GM12878 (cell line): ENCODE results near the gene ACTL6B.

Experiments used
- EGR1 ChIP-seq, 2 experiments: IDR thresholded peaks; 1 replicate in 1 of 2; 2 replicates in 1 of 2; pipeline ENCODE4 v1.6.1; 2011 to 2012; ENCODE audit warnings: low read depth in 2 of 2, low read length in 2 of 2, borderline replicate concordance in 1 of 2, mild to moderate bottlenecking in 1 of 2, moderate library complexity in 1 of 2
- EZH2 ChIP-seq: IDR thresholded peaks from 2 replicates; pipeline ENCODE4 v1.6.1; 2012; ENCODE audit warnings: low read depth, mild to moderate bottlenecking, control low read depth, inconsistent platforms, low read length, borderline replicate concordance; ENCODE audit not compliant: control insufficient read depth
- IKZF1 ChIP-seq: fragments of 450-650 bp; conservative IDR thresholded peaks from 2 replicates; pipeline ENCODE4 v1.6.1; 2017; ENCODE audit warnings: antibody characterized with exemption, mild to moderate bottlenecking
- JUND ChIP-seq: IDR thresholded peaks from 2 replicates; pipeline ENCODE4 v1.6.1; 2012; ENCODE audit warnings: low read depth, mild to moderate bottlenecking, low read length, improper control_type of control experiment, moderate library complexity
- MXI1 ChIP-seq: fragments of 150-350 bp; IDR thresholded peaks from 2 replicates; pipeline ENCODE4 v1.6.1; 2011; ENCODE audit warnings: low read depth, mild to moderate bottlenecking, inconsistent platforms, low read length, improper control_type of control experiment
- NR2C2 ChIP-seq: IDR thresholded peaks from 2 replicates; pipeline ENCODE4 v1.6.1; 2011; ENCODE audit warnings: borderline replicate concordance, low read depth; ENCODE audit not compliant: control insufficient read depth, insufficient read length
- POLR2A ChIP-seq: IDR thresholded peaks from 2 replicates; pipeline ENCODE4 v1.6.1; 2011; ENCODE audit warnings: low read depth, mild to moderate bottlenecking, low read length
- SUZ12 ChIP-seq: fragments of 200-600 bp; sonication (generic); IDR thresholded peaks from one replicate; pipeline ENCODE4 v1.6.1; 2018; ENCODE audit warnings: antibody characterized with exemption, mild to moderate bottlenecking; ENCODE audit not compliant: unreplicated experiment
- TAF1 ChIP-seq: IDR thresholded peaks from 2 replicates; pipeline ENCODE4 v1.6.1; 2011; ENCODE audit warnings: mild to moderate bottlenecking, low read depth, low read length, borderline replicate concordance
- YY1 ChIP-seq: IDR thresholded peaks from 2 replicates; pipeline ENCODE4 v1.6.1; 2011; ENCODE audit warnings: low read depth, mild to moderate bottlenecking, low read length
- TF ChIP-seq, protein P1 (sequence below), 3 experiments: IDR thresholded peaks in 2 of 3; conservative IDR thresholded peaks in 1 of 3; 2 replicates each; pipeline ENCODE4 v1.5.1; 2011; ENCODE audit warnings: low read depth in 3 of 3, low read length in 3 of 3, mild to moderate bottlenecking in 3 of 3, control low read depth in 2 of 3, moderate library complexity in 2 of 3, inconsistent platforms in 1 of 3, mixed read lengths in 1 of 3; ENCODE audit not compliant: control insufficient read depth in 2 of 3, insufficient read depth in 1 of 3; ENCODE audit errors: extremely low read depth in 1 of 3
- TF ChIP-seq, protein P2 (sequence below): IDR thresholded peaks from 2 replicates; pipeline ENCODE4 v1.6.1; 2012; ENCODE audit warnings: low read depth, low read length, improper control_type of control experiment

DNA sequence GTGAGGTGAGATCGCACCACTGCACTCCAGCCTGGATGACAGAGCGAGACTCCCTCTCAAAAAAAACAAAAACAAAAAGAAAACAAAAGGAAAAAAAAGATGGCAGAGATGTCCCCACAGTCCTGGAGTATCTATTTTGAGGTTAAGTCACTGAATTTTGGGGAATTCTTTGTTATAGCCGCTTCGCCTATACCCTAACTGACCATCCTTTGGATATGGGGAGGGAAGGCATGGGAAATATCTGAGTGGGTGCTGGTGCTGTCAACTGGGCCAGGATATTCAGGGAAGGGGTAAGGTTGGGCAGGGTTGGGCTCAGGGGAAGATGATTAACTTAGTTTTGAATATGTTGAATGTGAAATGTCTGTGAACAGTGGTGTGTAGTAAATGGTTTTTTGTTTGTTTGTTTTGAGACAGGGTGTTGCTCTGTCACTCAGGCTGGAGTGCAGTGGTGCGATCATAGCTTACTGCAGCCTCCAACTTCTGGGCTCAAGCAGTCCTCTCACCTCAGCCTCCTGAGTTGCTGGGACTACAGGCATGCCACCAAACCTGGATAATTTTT lies 9.0 kb upstream of the ACTL6B start:
- TF ChIP-seq, protein P1, sequence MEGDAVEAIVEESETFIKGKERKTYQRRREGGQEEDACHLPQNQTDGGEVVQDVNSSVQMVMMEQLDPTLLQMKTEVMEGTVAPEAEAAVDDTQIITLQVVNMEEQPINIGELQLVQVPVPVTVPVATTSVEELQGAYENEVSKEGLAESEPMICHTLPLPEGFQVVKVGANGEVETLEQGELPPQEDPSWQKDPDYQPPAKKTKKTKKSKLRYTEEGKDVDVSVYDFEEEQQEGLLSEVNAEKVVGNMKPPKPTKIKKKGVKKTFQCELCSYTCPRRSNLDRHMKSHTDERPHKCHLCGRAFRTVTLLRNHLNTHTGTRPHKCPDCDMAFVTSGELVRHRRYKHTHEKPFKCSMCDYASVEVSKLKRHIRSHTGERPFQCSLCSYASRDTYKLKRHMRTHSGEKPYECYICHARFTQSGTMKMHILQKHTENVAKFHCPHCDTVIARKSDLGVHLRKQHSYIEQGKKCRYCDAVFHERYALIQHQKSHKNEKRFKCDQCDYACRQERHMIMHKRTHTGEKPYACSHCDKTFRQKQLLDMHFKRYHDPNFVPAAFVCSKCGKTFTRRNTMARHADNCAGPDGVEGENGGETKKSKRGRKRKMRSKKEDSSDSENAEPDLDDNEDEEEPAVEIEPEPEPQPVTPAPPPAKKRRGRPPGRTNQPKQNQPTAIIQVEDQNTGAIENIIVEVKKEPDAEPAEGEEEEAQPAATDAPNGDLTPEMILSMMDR (IDR thresholded peaks at IDR 0.05 in 2 of 3, conservative IDR thresholded peaks at IDR 0.05 in 1 of 3; ENCODE audit: control insufficient read depth in 2 of 3, extremely low read depth in 1 of 3, insufficient read depth in 1 of 3, low read depth in 3 of 3, low read length in 3 of 3) = no peak
- no peak for TF ChIP-seq EGR1 (IDR thresholded peaks at IDR 0.05; ENCODE audit: borderline replicate concordance in 1 of 2, low read depth in 2 of 2, low read length in 2 of 2)
- TF ChIP-seq, protein P2, sequence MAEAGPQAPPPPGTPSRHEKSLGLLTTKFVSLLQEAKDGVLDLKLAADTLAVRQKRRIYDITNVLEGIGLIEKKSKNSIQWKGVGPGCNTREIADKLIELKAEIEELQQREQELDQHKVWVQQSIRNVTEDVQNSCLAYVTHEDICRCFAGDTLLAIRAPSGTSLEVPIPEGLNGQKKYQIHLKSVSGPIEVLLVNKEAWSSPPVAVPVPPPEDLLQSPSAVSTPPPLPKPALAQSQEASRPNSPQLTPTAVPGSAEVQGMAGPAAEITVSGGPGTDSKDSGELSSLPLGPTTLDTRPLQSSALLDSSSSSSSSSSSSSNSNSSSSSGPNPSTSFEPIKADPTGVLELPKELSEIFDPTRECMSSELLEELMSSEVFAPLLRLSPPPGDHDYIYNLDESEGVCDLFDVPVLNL = no peak
- TF ChIP-seq JUND = no peak
- TF ChIP-seq IKZF1 = no peak
- no peak for TF ChIP-seq NR2C2
- TF ChIP-seq YY1 = no peak
- TF ChIP-seq TAF1 = no peak
- no peak for TF ChIP-seq SUZ12
- no peak for TF ChIP-seq POLR2A
- TF ChIP-seq EZH2 = no peak
- TF ChIP-seq MXI1 = no peak
